H1 (cell line): ENCODE measurements around the gene CTIF. TPM values are rescaled to one million over a fixed set of nuclear protein-coding genes. Genes with fewer than 3 reads are reported as not detected.

Experiments used
- CTCF ChIA-PET: fragments of 300-600 bp; sonication (Branson Sonifier 250); formaldehyde crosslinking; loops from one replicate; lab custom pipeline; 2021; ENCODE audit not compliant: partially characterized antibody; lab: Charles Lee
- POLR2A ChIA-PET: fragments of 300-600 bp; sonication (Branson Sonifier 250); formaldehyde crosslinking; loops from one replicate; lab custom pipeline; 2021; ENCODE audit warnings: inconsistent platforms; ENCODE audit not compliant: partially characterized antibody; lab: Charles Lee
- DNase-seq, 2 experiments: peaks; one replicate each; pipeline versions ENCODE4 v3.0.0 to v3.0.0-alpha.2; 2010 to 2022; ENCODE audit warnings: low spot score in 2 of 2, low read depth in 1 of 2, mixed read lengths in 1 of 2
- FAIRE-seq: peaks from 2 replicates; lab custom pipeline; 2011; peaks lifted over from hg19 to GRCh38; lab: Jason Lieb, UNC
- H2AFZ ChIP-seq: 2 replicates; pipeline ENCODE4 v1.8.1; 2012; ENCODE audit warnings: low read length, inconsistent platforms
- H2AK5ac ChIP-seq: 2 replicates; pipeline ENCODE4 v1.6.1; 2013; ENCODE audit warnings: low read depth, low read length
- H2BK120ac ChIP-seq: replicated peaks from 2 replicates; pipeline ENCODE3; 2013; ENCODE audit warnings: low read depth, low read length, inconsistent platforms
- H2BK12ac ChIP-seq: 2 replicates; pipeline ENCODE4 v1.6.1; 2013; ENCODE audit warnings: low read depth, low read length
- H2BK15ac ChIP-seq: 2 replicates; pipeline ENCODE4 v1.6.1; 2013; ENCODE audit warnings: low read length
- H2BK20ac ChIP-seq: 2 replicates; pipeline ENCODE4 v1.6.1; 2013; ENCODE audit warnings: low read length
- H2BK5ac ChIP-seq: 2 replicates; pipeline ENCODE4 v1.6.1; 2013; ENCODE audit warnings: low read depth, low read length
- H3K14ac ChIP-seq: 2 replicates; pipeline ENCODE4 v1.6.1; 2013; ENCODE audit warnings: inconsistent platforms; ENCODE audit not compliant: insufficient read length
- H3K18ac ChIP-seq: 2 replicates; pipeline ENCODE4 v1.6.1; 2013; ENCODE audit warnings: low read length; ENCODE audit errors: extremely low read depth
- H3K23ac ChIP-seq: 2 replicates; pipeline ENCODE4 v1.6.1; 2013; ENCODE audit warnings: inconsistent platforms; ENCODE audit not compliant: insufficient read length
- H3K23me2 ChIP-seq: 2 replicates; pipeline ENCODE4 v1.6.1; 2013; ENCODE audit warnings: low read depth, low read length
- H3K27ac ChIP-seq: 2 replicates; pipeline ENCODE4 v1.6.1; 2011; ENCODE audit warnings: low read depth, low read length, inconsistent platforms
- H3K27me3 ChIP-seq, 4 experiments: replicated peaks in 1 of 4; 1 replicate in 1 of 4; 2 replicates in 3 of 4; pipeline versions ENCODE4 v1.6.1 to v1.8.1; 2011 to 2013; ENCODE audit warnings: low read length in 3 of 4, mild to moderate bottlenecking in 3 of 4, inconsistent platforms in 2 of 4, mixed read lengths in 2 of 4, moderate library complexity in 1 of 4; ENCODE audit not compliant: control insufficient read depth in 3 of 4, insufficient read depth in 3 of 4; ENCODE audit errors: extremely low read depth in 1 of 4
- H3K36me3 ChIP-seq, 4 experiments: 2 replicates each; pipeline versions ENCODE4 v1.6.1 to v1.8.1; 2011 to 2013; ENCODE audit warnings: mild to moderate bottlenecking in 4 of 4, low read length in 3 of 4, moderate library complexity in 2 of 4, control low read depth in 1 of 4, inconsistent platforms in 1 of 4; ENCODE audit not compliant: insufficient read depth in 4 of 4, control insufficient read depth in 2 of 4
- H3K4ac ChIP-seq: replicated peaks from 2 replicates; pipeline ENCODE3; 2013; ENCODE audit warnings: low read length, low read depth, mixed read lengths, inconsistent platforms; ENCODE audit not compliant: insufficient read length
- H3K4me1 ChIP-seq, 4 experiments: replicated peaks in 1 of 4; 1 replicate in 1 of 4; 2 replicates in 3 of 4; pipeline versions ENCODE4 v1.6.1 to v1.8.1; 2011 to 2013; ENCODE audit warnings: low read length in 3 of 4, inconsistent platforms in 2 of 4, mixed read lengths in 1 of 4; ENCODE audit not compliant: insufficient read depth in 4 of 4, control insufficient read depth in 3 of 4
- H3K4me2 ChIP-seq, 2 experiments: 2 replicates each; pipeline versions ENCODE4 v1.6.1 to v1.8.1; 2011 to 2013; ENCODE audit warnings: low read depth in 2 of 2, low read length in 2 of 2, control low read depth in 1 of 2, inconsistent platforms in 1 of 2, mild to moderate bottlenecking in 1 of 2; ENCODE audit not compliant: insufficient read depth in 1 of 2
- H3K4me3 ChIP-seq, 4 experiments: fragments of 200-600, 300-600 bp in 1 of 4; sonication (generic), shearing (Covaris generic), sonication (Bioruptor Twin) in 1 of 4; 2 replicates each; pipeline versions ENCODE4 v1.5.1 to v1.8.1; 2011 to 2016; ENCODE audit warnings: low read length in 4 of 4, low read depth in 3 of 4, control low read depth in 2 of 4, inconsistent platforms in 2 of 4, mild to moderate bottlenecking in 2 of 4, mixed read lengths in 1 of 4, moderate library complexity in 1 of 4; ENCODE audit not compliant: insufficient read depth in 2 of 4; ENCODE audit errors: extremely low read depth in 1 of 4
- H3K56ac ChIP-seq: replicated peaks from 2 replicates; pipeline ENCODE3; 2013; ENCODE audit warnings: low read depth, mild to moderate bottlenecking, mixed read lengths, low read length, inconsistent platforms; ENCODE audit not compliant: insufficient read length
- H3K79me1 ChIP-seq: 2 replicates; pipeline ENCODE4 v1.6.1; 2013; ENCODE audit warnings: low read depth, low read length, control low read depth
- H3K79me2 ChIP-seq, 2 experiments: 2 replicates each; pipeline versions ENCODE4 v1.6.1 to v1.8.1; 2012 to 2013; ENCODE audit warnings: low read length in 2 of 2, mild to moderate bottlenecking in 2 of 2, inconsistent platforms in 1 of 2; ENCODE audit not compliant: insufficient read depth in 2 of 2, control insufficient read depth in 1 of 2
- H3K9ac ChIP-seq, 4 experiments: replicated peaks in 1 of 4; 1 replicate in 1 of 4; 2 replicates in 3 of 4; pipeline versions ENCODE4 v1.6.1 to v1.8.1; 2011 to 2013; ENCODE audit warnings: low read depth in 3 of 4, low read length in 3 of 4, control low read depth in 2 of 4, mild to moderate bottlenecking in 2 of 4, moderate library complexity in 2 of 4, inconsistent platforms in 1 of 4; ENCODE audit errors: extremely low read depth in 1 of 4
- H3K9me3 ChIP-seq, 2 experiments: 2 replicates each; pipeline versions ENCODE4 v1.6.1 to v1.8.1; 2012 to 2013; ENCODE audit warnings: mild to moderate bottlenecking in 2 of 2, moderate library complexity in 2 of 2, control low read depth in 1 of 2, inconsistent platforms in 1 of 2, low read depth in 1 of 2, low read length in 1 of 2, mixed read lengths in 1 of 2; ENCODE audit not compliant: insufficient read depth in 2 of 2
- H4K20me1 ChIP-seq, 2 experiments: replicated peaks in 1 of 2; 2 replicates each; pipeline versions ENCODE3 to v1.8.1; 2011 to 2013; ENCODE audit warnings: inconsistent platforms in 2 of 2, low read length in 2 of 2, mild to moderate bottlenecking in 1 of 2; ENCODE audit not compliant: insufficient read depth in 2 of 2, control insufficient read depth in 1 of 2
- H4K5ac ChIP-seq: 2 replicates; pipeline ENCODE4 v1.6.1; 2013; ENCODE audit warnings: low read length, low read depth, mixed read lengths, inconsistent platforms; ENCODE audit not compliant: insufficient read length
- H4K8ac ChIP-seq: 2 replicates; pipeline ENCODE4 v1.8.0; 2013; ENCODE audit warnings: mild to moderate bottlenecking, moderate library complexity, low read length, inconsistent platforms; ENCODE audit not compliant: insufficient read depth; ENCODE audit errors: extremely low read depth
- H4K91ac ChIP-seq: replicated peaks from 2 replicates; pipeline ENCODE3; 2013; ENCODE audit warnings: low read length, mixed read lengths, inconsistent platforms; ENCODE audit not compliant: insufficient read length
- BRCA1 ChIP-seq: IDR thresholded peaks from 2 replicates; pipeline ENCODE4 v1.6.1; 2012; ENCODE audit warnings: low read depth, low read length, improper control_type of control experiment
- CHD1 ChIP-seq: IDR thresholded peaks from 2 replicates; pipeline ENCODE4 v1.6.1; 2012; ENCODE audit warnings: low read depth, low read length, improper control_type of control experiment
- CHD2 ChIP-seq: IDR thresholded peaks from 2 replicates; pipeline ENCODE4 v1.6.1; 2012; ENCODE audit warnings: low read length, improper control_type of control experiment
- EP300 ChIP-seq, 2 experiments: IDR thresholded peaks; 1 replicate in 1 of 2; 2 replicates in 1 of 2; pipeline ENCODE4 v1.6.1; 2011 to 2012; ENCODE audit warnings: low read depth in 2 of 2, low read length in 2 of 2, mild to moderate bottlenecking in 2 of 2, borderline replicate concordance in 1 of 2, inconsistent platforms in 1 of 2, moderate library complexity in 1 of 2
- EZH2 ChIP-seq: fragments of 200-600 bp; sonication (generic); IDR thresholded peaks from 2 replicates; pipeline ENCODE4 v1.7.1; 2012; ENCODE audit warnings: low read depth, mild to moderate bottlenecking, moderate library complexity, low read length, inconsistent platforms; ENCODE audit not compliant: severe bottlenecking
- HDAC6 ChIP-seq: IDR thresholded peaks from one replicate; pipeline ENCODE4 v1.7.1; 2012; ENCODE audit warnings: low read depth, mild to moderate bottlenecking, inconsistent platforms, low read length, moderate library complexity
- JUND ChIP-seq: IDR thresholded peaks from 2 replicates; pipeline ENCODE4 v1.6.1; 2011; ENCODE audit warnings: mild to moderate bottlenecking, improper control_type of control experiment, low read length
- KDM1A ChIP-seq: fragments of 200-600, 300-600 bp; sonication (generic); IDR thresholded peaks from 2 replicates; pipeline ENCODE4 v1.7.1; 2016; ENCODE audit warnings: mild to moderate bottlenecking, low read length, borderline replicate concordance
- KDM4A ChIP-seq: IDR thresholded peaks from one replicate; pipeline ENCODE4 v1.7.1; 2012; ENCODE audit warnings: low read depth, mild to moderate bottlenecking, moderate library complexity, low read length, inconsistent platforms; ENCODE audit not compliant: severe bottlenecking
- RAD21 ChIP-seq, 2 experiments: IDR thresholded peaks in 1 of 2; conservative IDR thresholded peaks in 1 of 2; 2 replicates each; pipeline ENCODE4 v1.6.1; 2011; ENCODE audit warnings: low read depth in 2 of 2, low read length in 2 of 2, improper control_type of control experiment in 1 of 2, inconsistent platforms in 1 of 2, mild to moderate bottlenecking in 1 of 2, moderate library complexity in 1 of 2
- SIRT6 ChIP-seq: IDR thresholded peaks from one replicate; pipeline ENCODE4 v1.7.1; 2012; ENCODE audit warnings: low read length, inconsistent platforms
- SP1 ChIP-seq: IDR thresholded peaks from 2 replicates; pipeline ENCODE4 v1.6.1; 2011; ENCODE audit warnings: low read depth, low read length
- SP2 ChIP-seq: IDR thresholded peaks from 2 replicates; pipeline ENCODE4 v1.6.1; 2012; ENCODE audit warnings: mild to moderate bottlenecking, low read length, inconsistent platforms
- SUZ12 ChIP-seq: fragments of 200-600 bp; sonication (generic); IDR thresholded peaks from 2 replicates; pipeline ENCODE4 v1.6.1; 2012; ENCODE audit warnings: mild to moderate bottlenecking, inconsistent platforms, low read length, moderate library complexity, mixed read lengths
- YY1 ChIP-seq: IDR thresholded peaks from 2 replicates; pipeline ENCODE4 v1.6.1; 2011; ENCODE audit warnings: low read depth, mild to moderate bottlenecking, low read length
- WGBS, 2 experiments: shearing (Covaris generic) in 1 of 2; methylation state at CpG; one replicate each; pipeline versions ENCODE4 v1.1.6 to v1.1.7; 2013 to 2015; ENCODE audit warnings: low lambda C conversion rate in 2 of 2, mixed read lengths in 2 of 2, inconsistent platforms in 1 of 2, low coverage in 1 of 2, missing lambda C conversion rate in 1 of 2; ENCODE audit not compliant: insufficient replicate concordance in 2 of 2, insufficient coverage in 1 of 2, insufficient read length in 1 of 2; ENCODE audit errors: extremely low coverage in 1 of 2, missing lambda C conversion rate in 1 of 2; 5-methylcytosine and 5-hydroxymethylcytosine counted together
- polyA plus RNA-seq, 7 experiments: library from polyadenylated mRNA; depleted of rRNA in 3 of 7; stranded (reverse) in 5 of 7; unstranded in 2 of 7; fragments of >200 nt in 5 of 7; fragments of 200-250 nt in 2 of 7; gene quantifications; 1 replicate in 5 of 7; 2 replicates in 1 of 7; 4 replicates in 1 of 7; pipeline versions ENCODE4 v1.2.1 to v1.2.3, GENCODE V29; 2011 to 2013; ENCODE audit warnings: missing spikeins in 2 of 7, mixed read lengths in 2 of 7
- total RNA-seq: library from RNA; stranded (reverse); fragmentation: NEBNext Ultra II Directional; extraction: Animal tissue kit (Norgen Biotek cat#: 25700); gene quantifications from 2 replicates; pipeline ENCODE4 v1.2.1, GENCODE V29; 2021

CTIF gene
- total and polyA plus RNA-seq, 2 of the 8 experiments (the other 6 are each of a cell fraction or from before 2014, with no cell fraction given): 9.0 to 17.8 TPM

DNA sequence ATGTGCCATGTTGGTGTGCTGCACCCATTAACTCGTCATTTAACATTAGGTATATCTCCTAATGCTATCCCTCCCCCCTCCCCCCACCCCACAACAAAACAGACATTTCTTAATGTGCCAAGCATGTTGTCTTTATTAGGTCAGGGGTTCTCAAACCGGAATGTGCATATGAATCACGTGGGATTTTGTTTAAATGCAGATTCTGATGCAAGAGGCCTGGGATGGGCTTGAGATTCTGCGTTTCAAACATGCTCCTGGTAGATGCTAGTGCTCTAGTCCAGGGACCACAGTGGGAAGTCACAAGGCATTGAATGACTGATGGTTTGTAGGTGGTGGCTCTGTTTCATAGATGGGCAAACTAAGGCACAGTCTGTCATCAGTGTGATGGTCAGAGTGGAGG, 227.2 kb downstream of the CTIF start:
- FAIRE-seq: no peak
- Histone ChIP-seq H4K91ac (no peak overlapping the region), H3K14ac (no peak overlapping the region), H3K9ac (no peak overlapping the region), H2BK12ac (no peak overlapping the region), H2BK120ac (no peak overlapping the region), H4K5ac (no peak overlapping the region), H3K4me1 (peaks cover 0 to 7% (median 1%) of the 10 kb centered on the region in 4 experiments; a peak in 2 of 7 replicates), H2BK5ac (no peak overlapping the region), H3K4me2 (no peak overlapping the region), H3K79me2 (no peaks in the 10 kb centered on the region), H3K4ac (no peak overlapping the region), H3K56ac (no peak overlapping the region), H2AFZ (no peak overlapping the region), H3K9me3 (no peaks in the 10 kb centered on the region), H4K20me1 (peaks cover 0 to 4% of the 10 kb centered on the region in 2 experiments), H3K23ac (no peak overlapping the region), H3K18ac (no peak overlapping the region), H3K27me3 (no peaks in the 10 kb centered on the region), H2BK20ac (no peak overlapping the region), H2BK15ac (no peak overlapping the region), H4K8ac (no peak overlapping the region), H3K27ac (no peak overlapping the region), H3K79me1 (no peaks in the 10 kb centered on the region), H3K4me3 (no peak overlapping the region), H3K23me2 (no peaks in the 10 kb centered on the region), H2AK5ac (no peak overlapping the region), H3K36me3 (peaks cover 0 to 4% (median 0%) of the 10 kb centered on the region in 4 experiments; a peak in 3 of 8 replicates)
- ChIA-PET CTCF (interaction anchor here (0.7 kb wide), 1 partner anchor 14 kb away, joined by 3 read pairs; no protein-coding TSS in a partner anchor), POLR2A (no interaction called here)
- no peak for DNase-seq
- 67% methylated on average over 3 of the region's 4 CpGs; no CpG with 5 or more reads in 1 of the 2 experiments for WGBS, 2 experiments
- TF ChIP-seq YY1 (no peak), SP2 (no peak), BRCA1 (no peak), JUND (no peak), CHD2 (no peak), CHD1 (no peak), KDM4A (no peak), KDM1A (no peak), SP1 (no peak), RAD21 (IDR thresholded peaks at IDR 0.05 in 1 of 2, conservative IDR thresholded peaks at IDR 0.05 in 1 of 2; ENCODE audit: low read depth in 2 of 2, low read length in 2 of 2) (no peak), SUZ12 (no peak), EZH2 (no peak), EP300 (IDR thresholded peaks at IDR 0.05; ENCODE audit: borderline replicate concordance in 1 of 2, low read depth in 2 of 2, low read length in 2 of 2) (no peak), SIRT6 (no peak), HDAC6 (no peak)
